H54 (cell line): ENCODE data around the gene PCDH11X.
"Not testable (repeated sequence)": the region's sequence is repeated elsewhere in the genome, so short reads cannot be mapped to it uniquely, and the experiment has no call there.

ENCODE experiments used
- DNase-seq: peaks from one replicate; pipeline ENCODE4 v3.0.0; 2011; ENCODE audit warnings: low spot score, mixed read lengths; ENCODE audit not compliant: insufficient read length
- FAIRE-seq: peaks from 3 replicates; lab custom pipeline; 2011; peaks lifted over from hg19 to GRCh38; lab: Jason Lieb, UNC

PCDH11X gene

GRCh38 chrX:91779135-91779534 lies at the start of gene PCDH11X:
Gene PCDH11X, plus strand, starts transcription at chrX:91779375. Its CDS starts 56,130 bp downstream, at chrX:91835505.
- not testable (repeated sequence) for DNase-seq

DNA sequence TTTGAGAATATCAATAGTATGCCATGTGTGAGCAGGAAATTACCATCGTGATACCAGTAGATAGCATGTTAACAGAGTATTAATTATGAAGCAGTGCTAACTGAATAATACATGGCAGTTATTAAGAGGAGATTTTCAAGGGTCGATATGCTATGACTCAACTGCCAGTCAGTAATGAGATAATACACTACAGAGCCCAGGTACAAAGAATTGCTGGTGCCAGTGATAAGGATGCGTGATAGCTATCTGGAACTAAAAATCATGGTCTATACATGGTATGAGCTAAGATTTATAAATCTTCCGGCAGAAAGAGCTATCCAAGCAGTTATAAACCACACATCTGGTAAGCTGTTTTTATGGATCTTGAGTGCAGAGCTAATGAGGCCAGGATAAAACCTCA lies 31.7 kb upstream of the PCDH11X start:
- not testable (repeated sequence) for FAIRE-seq, DNase-seq

More at GRCh38 chrX:91779135-91779534, at the start of gene PCDH11X:
- FAIRE-seq: not testable (repeated sequence)

DNA sequence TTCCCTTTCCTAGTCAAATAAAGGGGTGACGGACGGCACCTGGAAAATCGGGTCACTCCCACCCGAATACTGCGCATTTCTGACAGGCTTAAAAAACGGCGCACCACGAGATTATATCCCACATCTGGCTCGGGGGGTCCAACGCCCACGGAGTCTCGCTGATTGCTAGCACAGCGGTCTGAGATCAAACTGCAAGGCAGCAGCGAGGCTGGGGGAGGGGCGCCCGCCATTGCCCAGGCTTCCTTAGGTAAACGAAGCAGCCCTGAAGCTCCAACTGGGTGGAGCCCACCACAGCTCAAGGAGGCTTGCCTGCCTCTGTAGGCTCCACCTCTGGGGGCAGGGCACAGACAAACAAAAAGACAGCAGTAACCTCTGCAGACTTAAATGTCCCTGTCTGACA lies 26.2 kb upstream of the PCDH11X start:
- not testable (repeated sequence) for DNase-seq, FAIRE-seq

DNA sequence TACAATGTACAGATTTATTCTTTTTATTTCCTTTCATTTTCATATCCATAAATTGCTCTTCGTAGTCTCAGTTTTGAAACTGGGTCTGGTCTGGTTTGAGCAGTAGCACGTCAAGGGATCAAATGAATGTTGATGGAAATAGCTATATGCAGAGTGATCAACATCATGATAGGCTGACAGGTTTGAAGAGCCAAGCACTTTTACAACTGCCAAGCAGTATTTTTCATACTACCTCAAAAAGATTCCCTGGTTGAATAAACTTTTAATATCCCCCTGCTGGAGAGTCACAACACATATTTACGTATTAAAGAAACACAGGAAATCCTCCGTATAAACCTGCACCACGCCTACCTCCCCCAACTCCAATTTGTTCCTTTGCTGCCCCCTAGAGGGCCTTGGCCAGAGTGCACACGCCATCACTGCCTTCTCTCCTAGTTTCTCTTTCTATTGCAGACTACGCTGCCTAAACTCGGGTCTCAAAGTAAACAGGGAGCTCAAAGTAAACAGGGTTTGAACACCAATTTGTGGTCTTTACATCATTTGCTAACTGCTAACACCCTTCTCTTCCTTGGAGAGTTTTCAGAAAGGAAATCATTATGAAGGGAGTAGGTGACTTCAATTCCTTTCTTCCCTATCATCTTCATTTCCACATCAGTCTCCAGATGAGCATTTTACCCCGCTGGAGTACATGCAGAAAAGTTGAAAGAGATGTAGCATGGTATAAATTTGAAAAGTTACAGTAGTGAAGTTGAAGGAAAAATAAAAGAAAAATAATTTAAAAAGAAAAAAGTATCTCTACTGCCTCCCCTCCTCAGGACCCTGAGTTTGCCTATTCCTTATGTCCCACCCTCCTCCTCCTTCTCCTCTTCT lies 8.3 kb upstream of the PCDH11X start:
- FAIRE-seq: peak; percentile 98
- DNase-seq: not testable (repeated sequence)

GRCh38 chrX:91773943-91774342 lies 5.2 kb upstream of the PCDH11X start:
- DNase-seq: not testable (repeated sequence)
- peak; percentile 84 for FAIRE-seq

- not testable (repeated sequence) for DNase-seq, FAIRE-seq
These were observed 833 bp downstream of the PCDH11X start for GRCh38 chrX:91780008-91780407.

- FAIRE-seq, DNase-seq: not testable (repeated sequence)
These were observed 1.5 kb downstream of the PCDH11X start for GRCh38 chrX:91780698-91781097.

GRCh38 chrX:91781553-91782298 lies 2.6 kb downstream of the PCDH11X start:
- not testable (repeated sequence) for DNase-seq, FAIRE-seq

DNA sequence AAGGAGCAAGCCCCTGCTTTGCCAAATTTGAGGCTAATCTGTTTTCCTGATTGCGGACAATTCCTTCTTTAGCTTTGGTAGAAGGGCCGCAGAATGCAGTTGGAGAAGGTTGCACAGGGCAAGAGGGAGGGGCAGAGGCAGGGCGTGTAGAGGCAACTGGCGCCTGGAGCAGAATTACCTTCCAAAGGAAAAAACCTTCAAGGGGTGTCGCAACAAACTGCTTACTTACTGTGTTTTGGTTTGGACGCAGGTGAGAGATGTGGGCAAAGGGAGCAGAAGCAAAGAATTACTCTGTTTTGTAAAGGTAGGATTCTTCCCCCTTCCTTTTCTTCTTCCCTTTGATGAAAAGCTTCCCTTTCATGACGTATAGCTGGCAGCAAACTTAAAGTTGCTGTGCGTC lies 3.6 kb downstream of the PCDH11X start:
- FAIRE-seq, DNase-seq: not testable (repeated sequence)

- DNase-seq, FAIRE-seq: not testable (repeated sequence)
These were observed 38.4 kb downstream of the PCDH11X start for GRCh38 chrX:91817537-91817936.

DNA sequence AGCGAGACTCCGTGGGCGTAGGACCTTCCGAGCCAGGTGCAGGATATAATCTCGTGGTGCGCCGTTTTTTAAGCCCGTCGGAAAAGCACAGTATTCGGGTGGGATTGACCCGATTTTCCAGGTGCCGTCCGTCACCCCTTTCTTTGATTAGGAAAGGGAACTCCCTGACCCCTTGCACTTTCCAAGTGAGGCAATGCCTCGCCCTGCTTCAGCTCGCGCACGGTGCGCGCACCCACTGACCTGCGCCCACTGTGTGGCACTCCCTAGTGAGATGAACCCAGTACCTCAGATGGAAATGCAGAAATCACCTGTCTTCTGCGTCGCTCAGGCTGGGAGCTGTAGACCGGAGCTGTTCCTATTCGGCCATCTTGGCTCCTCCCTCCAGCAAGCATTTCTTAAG lies 46.1 kb downstream of the PCDH11X start:
- not testable (repeated sequence) for DNase-seq, FAIRE-seq
